Measurements from ENCODE around the gene CDH5. TPM values are rescaled to one million over a fixed set of nuclear protein-coding genes. Genes with fewer than 3 reads are reported as not detected.

The CDH5 gene
- total and polyA plus RNA-seq, 2 donors from 2014 or later = 13.9 to 41.3 TPM

DNA sequence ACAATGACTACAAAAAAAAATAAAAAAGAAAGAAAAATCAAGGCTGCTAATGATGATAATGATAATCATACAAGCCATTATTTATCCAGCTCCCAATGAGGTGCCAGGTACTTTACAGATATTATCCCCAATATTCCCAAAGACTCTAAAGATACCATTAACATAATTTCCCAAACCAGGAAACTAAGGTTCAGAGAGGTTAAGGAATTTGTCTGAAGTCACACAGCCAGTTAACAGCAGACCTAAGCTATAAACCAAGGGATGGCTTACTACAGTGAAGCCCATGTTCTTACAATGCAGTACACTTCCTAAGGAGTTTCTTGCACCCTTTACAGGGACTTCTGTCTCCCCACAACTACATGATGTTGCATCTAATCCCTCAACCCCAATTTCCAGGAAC lies 45.7 kb upstream of the CDH5 start:
- H3K36me3 ChIP-seq (ENCODE audit: control insufficient read depth in 2 of 3, insufficient read depth in 3 of 3, low read length in 3 of 3) = no peaks in the 10 kb centered on the region
- no peak overlapping the region for H3K27ac ChIP-seq (ENCODE audit: low read depth in 2 of 2, low read length in 2 of 2)
- FAIRE-seq (no peak), DNase-seq (no peak)
- H3K4me3 ChIP-seq (ENCODE audit: low read length in 3 of 3) = no peak overlapping the region
- TF ChIP-seq, protein P1, sequence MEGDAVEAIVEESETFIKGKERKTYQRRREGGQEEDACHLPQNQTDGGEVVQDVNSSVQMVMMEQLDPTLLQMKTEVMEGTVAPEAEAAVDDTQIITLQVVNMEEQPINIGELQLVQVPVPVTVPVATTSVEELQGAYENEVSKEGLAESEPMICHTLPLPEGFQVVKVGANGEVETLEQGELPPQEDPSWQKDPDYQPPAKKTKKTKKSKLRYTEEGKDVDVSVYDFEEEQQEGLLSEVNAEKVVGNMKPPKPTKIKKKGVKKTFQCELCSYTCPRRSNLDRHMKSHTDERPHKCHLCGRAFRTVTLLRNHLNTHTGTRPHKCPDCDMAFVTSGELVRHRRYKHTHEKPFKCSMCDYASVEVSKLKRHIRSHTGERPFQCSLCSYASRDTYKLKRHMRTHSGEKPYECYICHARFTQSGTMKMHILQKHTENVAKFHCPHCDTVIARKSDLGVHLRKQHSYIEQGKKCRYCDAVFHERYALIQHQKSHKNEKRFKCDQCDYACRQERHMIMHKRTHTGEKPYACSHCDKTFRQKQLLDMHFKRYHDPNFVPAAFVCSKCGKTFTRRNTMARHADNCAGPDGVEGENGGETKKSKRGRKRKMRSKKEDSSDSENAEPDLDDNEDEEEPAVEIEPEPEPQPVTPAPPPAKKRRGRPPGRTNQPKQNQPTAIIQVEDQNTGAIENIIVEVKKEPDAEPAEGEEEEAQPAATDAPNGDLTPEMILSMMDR (IDR thresholded peaks at IDR 0.05; ENCODE audit: borderline replicate concordance, extremely low read depth, insufficient read depth) = no peak
- intact Hi-C loops (cut with DNase I) = no loop called here
- no peak overlapping the region for H3K9ac ChIP-seq (ENCODE audit: low read length in 3 of 3)
- no peaks in the 10 kb centered on the region for H3K27me3 ChIP-seq (ENCODE audit: control insufficient read depth, insufficient read depth, low read length)
- H3K9me3 ChIP-seq (ENCODE audit: control insufficient read depth in 2 of 3, insufficient read depth in 1 of 3, low read length in 3 of 3) = no peaks in the 10 kb centered on the region
- no peaks in the 10 kb centered on the region for H3K4me1 ChIP-seq (ENCODE audit: control insufficient read depth in 2 of 3, insufficient read depth in 2 of 3, low read depth in 1 of 3, low read length in 3 of 3)

DNA sequence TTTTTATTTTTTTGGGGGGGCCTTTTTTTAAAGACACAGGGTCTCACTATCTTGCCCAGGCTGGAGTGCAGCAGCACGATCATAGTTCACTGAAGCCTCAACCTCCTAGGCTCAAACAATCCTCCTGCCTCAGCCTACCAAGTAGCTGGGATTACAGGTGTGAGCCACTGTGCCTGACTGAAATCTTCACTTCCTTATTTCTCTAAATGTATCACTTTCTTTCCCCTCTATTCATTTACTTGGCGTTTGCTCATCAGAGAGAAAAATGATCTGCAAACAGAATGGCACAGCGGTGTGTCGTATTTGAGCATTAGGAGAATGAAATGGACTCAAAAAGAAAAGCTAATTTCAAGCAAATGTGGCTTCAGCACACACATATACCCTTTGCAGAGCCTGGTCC lies 44.3 kb upstream of the CDH5 start:
- TF ChIP-seq, protein P1 (IDR thresholded peaks at IDR 0.05; ENCODE audit: borderline replicate concordance, extremely low read depth, insufficient read depth) = no peak
- H3K27me3 ChIP-seq (ENCODE audit: control insufficient read depth, insufficient read depth, low read length) = no peaks in the 10 kb centered on the region
- no peak overlapping the region for H3K4me3 ChIP-seq (ENCODE audit: low read length in 3 of 3)
- no peak overlapping the region for H3K9ac ChIP-seq (ENCODE audit: low read length in 3 of 3)
- H3K36me3 ChIP-seq (ENCODE audit: control insufficient read depth in 2 of 3, insufficient read depth in 3 of 3, low read length in 3 of 3) = no peaks in the 10 kb centered on the region
- intact Hi-C loops (cut with DNase I) = no loop called here
- no peaks in the 10 kb centered on the region for H3K9me3 ChIP-seq (ENCODE audit: control insufficient read depth in 2 of 3, insufficient read depth in 1 of 3, low read length in 3 of 3)
- H3K4me1 ChIP-seq (ENCODE audit: control insufficient read depth in 2 of 3, insufficient read depth in 2 of 3, low read depth in 1 of 3, low read length in 3 of 3) = no peaks in the 10 kb centered on the region
- FAIRE-seq (no peak), DNase-seq (no peak)
- no peak overlapping the region for H3K27ac ChIP-seq (ENCODE audit: low read depth in 2 of 2, low read length in 2 of 2)

DNA sequence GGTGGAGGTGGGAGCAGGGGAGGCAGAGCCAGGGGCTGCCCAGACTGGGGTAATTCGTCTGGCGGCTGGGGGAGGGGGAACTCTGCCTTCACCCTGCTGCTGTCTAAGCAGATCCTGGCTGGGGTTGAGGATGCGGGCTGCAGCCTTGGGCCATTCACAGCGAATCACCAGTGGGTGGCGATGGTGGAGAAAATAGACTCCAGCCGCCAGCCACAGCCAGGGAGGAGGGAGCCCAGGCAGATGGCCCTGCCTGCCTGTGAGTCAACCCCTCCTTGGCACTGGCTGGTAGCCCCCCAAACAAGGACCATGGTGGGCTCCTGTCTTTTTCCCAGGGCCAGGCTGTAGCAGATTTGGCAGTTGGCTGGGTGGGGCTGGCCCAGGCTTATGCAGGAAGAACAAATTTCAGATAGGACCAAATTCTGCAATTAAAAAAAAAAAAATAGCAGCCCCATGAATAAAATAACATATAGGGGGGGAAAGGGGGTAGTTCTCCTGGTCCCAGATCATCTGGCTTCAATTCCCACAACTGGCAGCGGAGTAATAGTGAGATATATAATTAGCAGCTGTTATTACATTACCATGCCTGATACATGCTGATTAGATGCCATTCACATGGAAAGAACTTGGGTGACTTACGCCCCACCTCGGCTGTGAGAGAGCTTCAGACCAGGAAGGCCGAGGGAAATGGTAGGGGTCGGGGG lies 41.5 kb upstream of the CDH5 start:
- TF ChIP-seq, protein P1 (IDR thresholded peaks at IDR 0.05; ENCODE audit: borderline replicate concordance, extremely low read depth, insufficient read depth) = no peak
- H3K36me3 ChIP-seq (ENCODE audit: control insufficient read depth in 2 of 3, insufficient read depth in 3 of 3, low read length in 3 of 3) = no peaks in the 10 kb centered on the region
- DNase-seq = peak in 1 of 5 donors; percentile 49
- no peaks in the 10 kb centered on the region for H3K27me3 ChIP-seq (ENCODE audit: control insufficient read depth, insufficient read depth, low read length)
- H3K27ac ChIP-seq (ENCODE audit: low read depth in 2 of 2, low read length in 2 of 2) = no peak overlapping the region
- no peak overlapping the region for H3K9ac ChIP-seq (ENCODE audit: low read length in 3 of 3)
- FAIRE-seq = no peak
- intact Hi-C loops (cut with DNase I) = no loop called here
- H3K4me3 ChIP-seq (ENCODE audit: low read length in 3 of 3) = no peak overlapping the region
- H3K9me3 ChIP-seq (ENCODE audit: control insufficient read depth in 2 of 3, insufficient read depth in 1 of 3, low read length in 3 of 3) = no peaks in the 10 kb centered on the region
- no peaks in the 10 kb centered on the region for H3K4me1 ChIP-seq (ENCODE audit: control insufficient read depth in 2 of 3, insufficient read depth in 2 of 3, low read depth in 1 of 3, low read length in 3 of 3)

Measured in kidney (tissue), 14 donors.